Measurements from ENCODE around the gene DAZL. TPM values are rescaled to one million over a fixed set of nuclear protein-coding genes. Genes with fewer than 3 reads are reported as not detected.

Gene DAZL
- total RNA-seq, 6 donors from 2014 or later: not detected

- ATAC-seq (ENCODE audit: low FRiP score in 2 of 2) (no peak), DNase-seq (no peak)
- WGBS, 2 donors: 90 to 94% methylated on average over 5 of the region's 5 CpGs
- no peaks in the 10 kb centered on the region for H3K4me1 ChIP-seq
- no peaks in the 10 kb centered on the region for H3K36me3 ChIP-seq
- H3K27me3 ChIP-seq: no peaks in the 10 kb centered on the region
- H3K9me3 ChIP-seq: no peaks in the 10 kb centered on the region
- H3K4me3 ChIP-seq: no peak overlapping the region
- TF ChIP-seq CTCF (IDR thresholded peaks at IDR 0.05) (no peak), POLR2AphosphoS5 (IDR thresholded peaks at IDR 0.05) (no peak), EP300 (IDR thresholded peaks at IDR 0.05) (no peak), POLR2A (IDR thresholded peaks at IDR 0.05) (no peak)
- H3K27ac ChIP-seq: no peak overlapping the region
These were observed 21.7 kb downstream of the DAZL start for GRCh38 chr3:16583551-16583950.

- TF ChIP-seq CTCF (IDR thresholded peaks at IDR 0.05): no peak
- H3K27me3 ChIP-seq: no peaks in the 10 kb centered on the region
- DNase-seq (no peak), ATAC-seq (ENCODE audit: low FRiP score in 2 of 2) (no peak)
- WGBS, 2 donors: 42 to 54% methylated on average over 4 of the region's 4 CpGs
- H3K4me1 ChIP-seq: no peaks in the 10 kb centered on the region
- no peaks in the 10 kb centered on the region for H3K36me3 ChIP-seq
- no peaks in the 10 kb centered on the region for H3K9me3 ChIP-seq
- no peak overlapping the region for H3K27ac ChIP-seq
- H3K4me3 ChIP-seq: no peak overlapping the region
These were observed 35.1 kb downstream of the DAZL start for GRCh38 chr3:16570113-16570512.

- no peak for ATAC-seq (ENCODE audit: low FRiP score in 2 of 2)
- TF ChIP-seq POLR2AphosphoS5 (IDR thresholded peaks at IDR 0.05) (no peak), CTCF (IDR thresholded peaks at IDR 0.05) (no peak), POLR2A (IDR thresholded peaks at IDR 0.05) (no peak), EP300 (IDR thresholded peaks at IDR 0.05) (no peak)
- 89 to 94% methylated on average over 2 of the region's 2 CpGs for WGBS, 2 donors
These were observed 36.7 kb downstream of the DAZL start for GRCh38 chr3:16568532-16568931.

GRCh38 chr3:16568115-16568514, 37.1 kb downstream of the DAZL start:
- DNase-seq: no peak
- ATAC-seq (ENCODE audit: low FRiP score in 2 of 2): no peak
- Histone ChIP-seq H3K4me1 (no peaks in the 10 kb centered on the region), H3K27me3 (no peaks in the 10 kb centered on the region), H3K4me3 (no peak overlapping the region), H3K27ac (no peak overlapping the region), H3K9me3 (no peaks in the 10 kb centered on the region), H3K36me3 (no peaks in the 10 kb centered on the region)
- no peak for TF ChIP-seq POLR2AphosphoS5 (IDR thresholded peaks at IDR 0.05)
- TF ChIP-seq EP300 (IDR thresholded peaks at IDR 0.05): no peak
- TF ChIP-seq POLR2A (IDR thresholded peaks at IDR 0.05): no peak
- TF ChIP-seq CTCF (IDR thresholded peaks at IDR 0.05): no peak
- 47 to 49% methylated on average over 2 of the region's 2 CpGs for WGBS, 2 donors

More at GRCh38 chr3:16568532-16568931, 36.7 kb downstream of the DAZL start:
- Histone ChIP-seq H3K27me3 (no peaks in the 10 kb centered on the region), H3K4me3 (no peak overlapping the region), H3K4me1 (no peaks in the 10 kb centered on the region), H3K27ac (no peak overlapping the region), H3K36me3 (no peaks in the 10 kb centered on the region), H3K9me3 (no peaks in the 10 kb centered on the region)
- no peak for DNase-seq

GRCh38 chr3:16559653-16560365, 45.4 kb downstream of the DAZL start:
- no peak overlapping the region for H3K27ac ChIP-seq
- no peak for TF ChIP-seq EP300 (IDR thresholded peaks at IDR 0.05)
- no peak for TF ChIP-seq POLR2A (IDR thresholded peaks at IDR 0.05)
- TF ChIP-seq POLR2AphosphoS5 (IDR thresholded peaks at IDR 0.05): no peak
- no peak for TF ChIP-seq CTCF (IDR thresholded peaks at IDR 0.05)
- 74 to 77% methylated on average over 5 of the region's 5 CpGs for WGBS, 2 donors
- H3K4me1 ChIP-seq: no peaks in the 10 kb centered on the region
- no peak overlapping the region for H3K4me3 ChIP-seq
- H3K9me3 ChIP-seq: no peaks in the 10 kb centered on the region
- H3K36me3 ChIP-seq: no peaks in the 10 kb centered on the region
- no peak for DNase-seq
- ATAC-seq (ENCODE audit: low FRiP score in 2 of 2): no peak
- no peaks in the 10 kb centered on the region for H3K27me3 ChIP-seq

All from upper lobe of left lung (tissue), 6 donors.